SU-DHL-6 (cell line): Measurements from ENCODE around the gene AMH.

Experiments used
- CTCF ChIP-seq: fragments of 200-600 bp; sonication (generic); IDR thresholded peaks from one replicate; pipeline ENCODE4 v1.5.1; 2017; ENCODE audit warnings: antibody characterized with exemption, mild to moderate bottlenecking, low read length, moderate library complexity; ENCODE audit not compliant: insufficient read depth, poor library complexity, severe bottlenecking
- EZH2phosphoT487 ChIP-seq: fragments of 200-600 bp; sonication (generic), shearing (Covaris generic); conservative IDR thresholded peaks from 2 replicates; pipeline ENCODE4 v1.6.1; 2018; ENCODE audit warnings: mild to moderate bottlenecking, antibody characterized with exemption, low read length, moderate library complexity, mixed read lengths

GRCh38 chr19:2255982-2256685 is 7.0 kb downstream of the AMH start, which contains the start of gene JSRP1:
- TF ChIP-seq CTCF (no peak), EZH2phosphoT487 (no peak)
